GM12874 (cell line): Measurements from ENCODE around the gene FRMD4A.

ENCODE experiments used
- TF ChIP-seq, protein P1 (sequence below): IDR thresholded peaks from 2 replicates; pipeline ENCODE4 v1.5.1; 2011; ENCODE audit warnings: low read depth, mild to moderate bottlenecking, control low read depth, low read length, moderate library complexity; ENCODE audit not compliant: insufficient read depth

FRMD4A gene

DNA sequence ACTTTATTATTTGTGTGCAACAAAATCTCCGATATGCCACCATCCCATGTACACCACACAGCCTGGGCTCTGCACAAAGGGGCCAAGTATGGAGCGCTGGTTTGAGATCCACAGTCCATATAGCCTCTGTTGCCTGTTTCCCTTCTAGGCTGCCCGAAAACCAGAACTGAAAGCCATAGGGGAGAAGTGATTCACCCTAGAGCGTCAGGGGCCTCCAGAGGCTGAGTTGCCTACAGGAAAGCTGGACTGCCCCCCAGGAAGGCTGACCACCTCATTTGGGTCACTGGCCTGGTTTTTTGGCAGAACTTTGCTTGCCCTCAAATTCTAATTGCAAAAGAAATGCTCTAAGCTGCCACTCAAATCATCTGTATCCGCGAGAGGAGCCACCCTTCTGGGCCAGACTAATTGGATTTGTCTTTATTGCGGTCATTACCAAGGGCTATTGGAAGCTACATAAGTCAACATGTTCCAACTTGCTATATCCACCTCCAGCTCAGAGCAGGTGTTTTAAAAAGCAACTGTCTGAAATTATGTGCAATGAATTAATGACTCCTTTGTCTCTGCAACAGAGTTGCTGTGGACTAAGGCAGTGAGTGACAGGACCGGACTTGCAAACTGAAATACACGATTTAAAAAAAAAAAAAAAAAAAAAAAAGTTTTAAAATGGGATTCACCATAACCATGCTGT is 28.3 kb upstream of the FRMD4A start:
- TF ChIP-seq, protein P1, sequence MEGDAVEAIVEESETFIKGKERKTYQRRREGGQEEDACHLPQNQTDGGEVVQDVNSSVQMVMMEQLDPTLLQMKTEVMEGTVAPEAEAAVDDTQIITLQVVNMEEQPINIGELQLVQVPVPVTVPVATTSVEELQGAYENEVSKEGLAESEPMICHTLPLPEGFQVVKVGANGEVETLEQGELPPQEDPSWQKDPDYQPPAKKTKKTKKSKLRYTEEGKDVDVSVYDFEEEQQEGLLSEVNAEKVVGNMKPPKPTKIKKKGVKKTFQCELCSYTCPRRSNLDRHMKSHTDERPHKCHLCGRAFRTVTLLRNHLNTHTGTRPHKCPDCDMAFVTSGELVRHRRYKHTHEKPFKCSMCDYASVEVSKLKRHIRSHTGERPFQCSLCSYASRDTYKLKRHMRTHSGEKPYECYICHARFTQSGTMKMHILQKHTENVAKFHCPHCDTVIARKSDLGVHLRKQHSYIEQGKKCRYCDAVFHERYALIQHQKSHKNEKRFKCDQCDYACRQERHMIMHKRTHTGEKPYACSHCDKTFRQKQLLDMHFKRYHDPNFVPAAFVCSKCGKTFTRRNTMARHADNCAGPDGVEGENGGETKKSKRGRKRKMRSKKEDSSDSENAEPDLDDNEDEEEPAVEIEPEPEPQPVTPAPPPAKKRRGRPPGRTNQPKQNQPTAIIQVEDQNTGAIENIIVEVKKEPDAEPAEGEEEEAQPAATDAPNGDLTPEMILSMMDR, result no peak

DNA sequence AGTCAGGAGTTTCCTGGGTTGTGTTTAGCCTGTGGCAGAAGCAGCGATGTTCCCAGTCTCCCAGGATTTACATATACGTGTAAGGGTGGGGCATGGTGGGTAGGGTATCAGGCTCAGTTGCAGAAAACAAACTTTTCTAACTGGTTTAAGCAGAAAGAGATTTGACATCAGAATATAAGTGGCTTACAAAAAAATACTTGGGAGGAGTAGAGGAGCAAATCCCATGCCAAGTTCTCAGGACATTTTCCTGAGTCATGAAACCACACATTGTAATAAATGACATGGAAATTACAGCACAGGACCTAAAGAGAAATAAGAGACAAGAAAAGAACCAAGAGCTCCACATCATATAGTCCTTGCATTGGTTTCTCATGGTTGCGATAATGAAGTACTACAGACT is 26.2 kb upstream of the FRMD4A start:
- TF ChIP-seq, protein P1, result no peak

DNA sequence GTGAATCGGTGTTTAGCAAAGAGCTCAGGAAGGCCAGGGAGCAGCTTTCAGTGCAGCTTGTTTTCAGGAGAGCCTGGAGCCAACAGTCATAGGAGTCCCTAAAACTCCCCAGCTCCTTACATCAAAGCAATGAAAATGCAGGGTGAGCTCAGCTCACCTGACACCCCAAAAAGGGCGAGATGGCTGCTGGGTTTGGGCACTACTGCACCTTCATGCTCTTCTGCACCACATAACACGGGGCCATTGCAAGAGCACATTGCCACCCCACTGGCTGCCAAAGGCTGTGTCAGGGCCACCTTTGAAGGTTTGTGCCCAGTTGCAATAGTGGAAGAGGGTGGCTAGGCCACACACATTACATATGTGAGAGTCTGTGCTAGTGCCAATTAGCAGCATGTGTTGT is 25.0 kb upstream of the FRMD4A start:
- TF ChIP-seq, protein P1, result no peak

DNA sequence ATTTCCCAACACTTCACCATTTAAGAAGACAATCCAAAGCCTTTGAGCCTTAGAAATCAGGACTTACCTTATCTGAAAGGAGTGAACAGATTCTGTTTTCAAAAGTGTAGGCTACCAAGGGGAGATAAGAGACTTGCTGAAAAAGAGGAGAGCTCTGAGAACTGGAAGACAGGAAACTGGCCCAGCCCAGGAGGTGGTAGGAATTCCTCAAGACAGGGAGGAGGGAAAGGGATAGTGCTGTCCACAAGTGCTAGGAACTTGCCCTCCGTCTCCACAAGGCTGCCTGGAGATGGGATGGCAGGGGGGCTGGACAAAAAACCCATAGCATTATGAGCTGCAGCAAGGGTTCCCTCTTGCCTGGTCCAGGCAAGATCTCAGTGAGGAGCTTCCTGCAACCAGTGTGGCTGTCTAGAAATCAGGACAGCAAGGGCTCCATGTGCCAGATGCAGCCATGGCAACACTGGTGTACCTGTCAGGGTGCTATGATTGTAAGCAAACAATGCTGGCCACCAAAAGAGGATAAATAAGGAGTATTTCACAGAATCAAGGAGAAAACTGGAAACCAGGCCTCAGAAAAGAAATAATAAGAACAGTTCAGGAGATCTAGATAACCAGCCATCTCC is 22.7 kb upstream of the FRMD4A start:
- TF ChIP-seq, protein P1, result no peak

DNA sequence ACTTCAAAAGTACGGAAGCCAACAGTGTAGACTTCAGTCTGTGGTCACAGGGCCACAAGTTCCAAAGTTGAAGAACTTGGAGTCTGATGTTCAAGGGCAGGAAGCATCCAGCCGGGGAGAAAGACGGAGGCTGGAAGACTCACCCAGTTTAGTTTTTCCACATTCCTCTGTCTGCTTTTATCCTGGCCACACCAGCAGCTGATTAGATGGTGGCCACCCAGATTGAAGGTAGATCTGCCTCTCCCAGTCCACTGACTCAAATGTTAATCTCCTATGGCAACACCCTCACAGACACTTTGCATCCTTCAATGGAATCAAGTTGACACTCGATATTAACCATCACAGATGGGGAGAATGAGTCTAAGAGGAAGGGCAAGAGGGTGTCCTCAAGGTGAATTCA is 19.3 kb upstream of the FRMD4A start:
- TF ChIP-seq, protein P1, result no peak

DNA sequence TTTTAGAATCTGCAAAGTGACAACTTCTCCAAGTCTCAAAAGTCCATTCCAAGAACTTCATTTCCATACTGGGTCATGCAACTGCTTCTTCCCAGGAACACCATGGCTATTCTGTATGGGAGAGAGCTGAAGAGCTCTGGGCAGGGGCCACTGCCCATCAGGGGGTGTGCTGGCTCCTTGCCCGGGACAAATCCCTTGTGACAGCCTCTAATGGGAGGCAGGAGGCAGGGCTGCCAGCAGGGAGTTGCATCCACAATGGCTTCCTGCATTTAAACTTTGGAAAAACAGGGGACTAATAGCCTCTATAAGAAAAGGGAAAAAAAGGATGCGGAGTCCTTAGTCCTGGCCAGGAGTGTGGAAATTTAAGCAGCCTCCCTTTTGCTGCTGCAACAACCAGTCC is 18.4 kb upstream of the FRMD4A start:
- TF ChIP-seq, protein P1, result no peak

DNA sequence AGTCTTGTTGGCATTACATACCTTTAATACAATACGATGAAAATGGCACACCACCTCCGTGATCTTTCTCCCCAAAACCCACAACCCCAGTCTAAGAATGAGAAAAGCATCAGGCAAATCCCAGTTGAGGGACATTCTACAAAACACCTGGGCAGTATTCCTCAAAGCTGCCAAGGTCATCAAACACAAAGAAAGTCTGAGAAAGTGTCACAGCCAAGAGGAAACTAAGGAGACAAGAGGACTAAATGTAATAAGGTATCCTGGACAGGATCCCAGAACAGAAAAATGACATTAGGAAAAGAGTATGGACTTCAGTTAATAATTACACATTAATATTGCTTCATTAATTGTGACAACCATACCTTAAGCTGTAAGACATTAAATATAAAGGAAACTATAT is 14.5 kb upstream of the FRMD4A start:
- TF ChIP-seq, protein P1, result no peak
